ENCODE results near the gene CATSPERE. TPM values are rescaled to one million over a fixed set of nuclear protein-coding genes. Genes with fewer than 3 reads are reported as not detected.
A peak's percentile ranks its signal among the peaks of the same experiment; 100 is the strongest.

Gene CATSPERE
- total RNA-seq, 1 donor from 2014 or later, result 0.54 TPM

DNA sequence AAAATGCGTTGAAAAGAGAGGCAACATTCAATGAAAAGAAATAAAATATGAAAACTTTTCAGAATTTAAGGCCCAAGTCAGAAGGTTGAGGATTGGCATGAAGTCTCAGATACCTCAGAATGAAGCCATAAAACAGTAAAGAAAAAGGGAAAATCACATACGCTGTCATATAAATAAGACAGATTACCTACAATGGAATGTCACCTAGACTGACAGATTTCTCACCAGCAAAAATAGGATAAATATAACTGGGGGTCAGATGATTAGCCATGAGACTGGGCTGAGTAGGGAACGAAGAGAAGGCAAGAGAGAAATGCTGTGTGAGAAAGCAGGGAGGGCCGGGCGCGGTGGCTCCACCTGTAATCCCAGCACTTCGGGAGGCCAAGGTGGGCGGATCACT lies 140.3 kb downstream of the CATSPERE start:
- DNase-seq (ENCODE audit: missing footprints) (no peak), ATAC-seq (no peak)
- intact Hi-C loops (cut with DNase I), result no loop called here

DNA sequence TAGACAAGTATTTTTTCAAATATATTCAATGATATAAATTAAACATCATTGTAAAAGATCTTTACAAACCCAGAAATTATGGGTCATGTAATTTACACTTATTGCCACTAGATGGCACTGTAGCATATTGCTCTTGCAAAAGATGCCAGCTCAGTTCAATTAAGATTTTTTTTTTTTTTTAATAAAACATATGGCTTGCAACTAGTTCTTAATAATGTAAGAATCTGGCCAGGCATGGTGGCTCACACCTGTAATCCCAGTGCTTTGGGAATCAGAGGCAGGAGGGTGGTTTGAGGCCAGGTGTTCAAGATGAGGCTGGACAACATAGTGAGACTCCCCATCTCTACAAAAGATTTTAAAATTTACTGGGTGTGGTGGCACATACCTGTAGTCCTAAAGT lies 142.4 kb downstream of the CATSPERE start:
- DNase-seq (ENCODE audit: missing footprints) (no peak), ATAC-seq (no peak)
- intact Hi-C loops (cut with DNase I), result loop anchor here (1.0 kb wide), 1 partner anchor 193 kb away; no protein-coding TSS in a partner anchor

DNA sequence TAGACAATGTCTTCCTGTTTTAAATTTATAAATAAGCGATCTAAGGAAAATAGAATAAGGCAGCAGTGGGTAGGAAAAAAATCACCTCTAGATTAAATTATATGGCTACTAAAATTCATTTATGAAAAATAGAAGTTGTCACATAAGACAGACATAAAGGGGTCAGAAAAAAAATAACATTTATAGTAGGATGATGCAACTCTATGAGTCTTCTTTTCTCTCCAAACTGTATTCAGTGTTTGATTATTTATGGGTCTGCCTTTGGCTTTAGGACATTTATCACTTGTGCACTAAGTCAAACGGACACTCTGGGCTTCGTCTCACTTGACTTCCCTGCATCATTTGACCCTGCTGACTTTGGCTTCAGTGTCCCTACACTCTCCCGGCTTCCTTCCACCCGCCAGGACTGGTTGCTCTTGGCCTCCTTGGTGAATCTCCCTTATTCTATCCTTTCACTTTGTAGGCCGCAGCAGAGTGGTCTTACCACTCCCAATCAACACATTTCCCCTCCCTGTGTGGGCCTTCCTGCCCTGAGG lies 144.8 kb downstream of the CATSPERE start:
- intact Hi-C loops (cut with DNase I), result loop anchor here (5.0 kb wide), 1 partner anchor 436 kb away; no protein-coding TSS in a partner anchor
- ATAC-seq, result no peak
- DNase-seq (ENCODE audit: missing footprints), result no peak

DNA sequence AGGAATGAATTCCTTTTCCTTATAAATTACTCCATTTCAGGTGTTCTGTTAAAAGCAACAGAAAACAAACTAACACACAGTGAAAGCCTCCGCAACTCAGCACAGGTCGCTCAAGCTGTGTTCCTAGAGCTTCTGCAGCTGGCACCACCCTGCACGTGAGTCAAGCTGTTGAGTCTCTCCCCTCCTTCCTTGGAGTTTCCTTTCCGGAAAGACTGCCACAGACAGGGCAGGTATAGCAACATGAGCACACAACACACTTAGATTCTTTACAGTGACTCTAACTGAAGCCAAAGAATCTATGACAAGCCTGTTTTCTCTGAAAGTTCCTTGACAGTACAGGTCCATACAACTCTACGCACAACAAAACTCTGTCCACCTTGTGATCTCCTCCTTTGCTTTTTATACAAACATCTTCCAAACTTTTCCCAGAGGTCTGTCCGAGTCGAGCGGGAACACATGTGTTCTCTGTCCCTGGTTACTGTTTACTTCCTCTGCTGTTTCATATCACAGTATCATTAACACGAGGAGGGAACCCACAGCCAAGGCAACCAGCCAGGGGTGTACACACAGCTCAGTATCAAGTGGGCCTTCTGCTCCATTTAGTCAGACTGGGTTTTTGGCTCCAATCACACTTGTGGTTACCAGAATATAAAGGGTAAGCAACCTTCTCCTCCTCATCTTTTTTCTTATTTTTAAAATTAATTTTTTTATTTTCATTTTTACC lies 153.2 kb downstream of the CATSPERE start:
- intact Hi-C loops (cut with DNase I), result no loop called here
- ATAC-seq, result peak; percentile 42
- no peak for DNase-seq (ENCODE audit: missing footprints)

DNA sequence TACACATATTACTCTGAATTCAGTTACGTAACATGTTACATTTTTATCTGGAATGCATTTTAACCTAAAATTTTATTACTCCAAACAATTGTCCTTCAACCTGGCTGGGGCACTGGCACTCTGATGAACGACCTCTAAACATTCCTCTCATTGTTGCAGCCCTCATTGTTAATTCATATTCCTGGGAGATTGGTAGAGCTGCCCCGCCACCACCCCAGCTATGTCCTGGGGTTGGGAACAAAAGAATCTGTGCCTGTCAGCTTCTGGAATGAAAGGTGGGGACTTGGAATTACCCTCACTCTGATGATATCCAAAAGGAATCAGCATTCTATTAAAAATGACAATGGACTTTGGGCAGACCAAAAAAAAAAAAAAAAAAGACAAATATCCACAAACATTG lies 153.8 kb downstream of the CATSPERE start:
- intact Hi-C loops (cut with DNase I), result no loop called here

DNA sequence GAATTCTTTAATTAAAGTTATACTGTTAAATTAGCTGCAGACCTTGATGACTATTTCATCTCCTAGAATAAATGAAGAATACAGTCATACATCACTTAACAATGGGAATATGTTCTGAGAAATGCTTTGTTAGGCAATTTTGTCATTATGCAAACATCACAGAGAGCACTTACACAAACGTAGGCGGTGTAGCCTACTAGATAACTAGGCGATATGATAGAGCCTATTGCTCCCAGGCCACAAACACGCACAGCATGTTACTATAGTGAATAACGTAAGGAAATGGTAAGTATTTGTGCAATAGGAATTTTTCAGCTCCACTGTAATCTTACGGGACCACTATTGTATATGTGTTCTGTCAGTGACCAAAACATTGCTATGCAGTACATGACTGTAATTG lies 154.2 kb downstream of the CATSPERE start:
- intact Hi-C loops (cut with DNase I), result no loop called here
- no peak for DNase-seq (ENCODE audit: missing footprints)
- ATAC-seq, result no peak

More for the DNA sequence above, 153.8 kb downstream of the CATSPERE start:
- ATAC-seq (no peak), DNase-seq (ENCODE audit: missing footprints) (no peak)

DNA sequence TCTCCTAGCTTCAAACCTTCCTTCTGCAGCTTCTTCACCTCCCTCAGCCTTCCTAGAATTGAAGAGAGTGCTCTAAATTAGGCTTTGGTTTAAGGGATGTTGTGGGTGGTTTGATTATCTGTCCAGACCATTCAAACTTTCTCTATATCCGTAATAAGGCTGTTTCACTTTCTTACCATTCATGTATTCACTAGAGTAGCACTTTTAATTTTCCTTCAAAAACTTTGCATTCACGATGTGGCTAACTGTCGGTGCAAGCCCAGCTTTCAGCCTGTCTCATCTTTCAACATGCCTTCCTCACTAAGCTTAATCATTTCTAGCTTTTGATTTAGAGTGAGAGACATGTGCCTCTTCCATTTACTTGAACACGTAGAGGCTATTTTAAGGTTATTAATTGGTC lies 165.6 kb downstream of the CATSPERE start:
- no peak for DNase-seq (ENCODE audit: missing footprints)
- intact Hi-C loops (cut with DNase I), result no loop called here

DNA sequence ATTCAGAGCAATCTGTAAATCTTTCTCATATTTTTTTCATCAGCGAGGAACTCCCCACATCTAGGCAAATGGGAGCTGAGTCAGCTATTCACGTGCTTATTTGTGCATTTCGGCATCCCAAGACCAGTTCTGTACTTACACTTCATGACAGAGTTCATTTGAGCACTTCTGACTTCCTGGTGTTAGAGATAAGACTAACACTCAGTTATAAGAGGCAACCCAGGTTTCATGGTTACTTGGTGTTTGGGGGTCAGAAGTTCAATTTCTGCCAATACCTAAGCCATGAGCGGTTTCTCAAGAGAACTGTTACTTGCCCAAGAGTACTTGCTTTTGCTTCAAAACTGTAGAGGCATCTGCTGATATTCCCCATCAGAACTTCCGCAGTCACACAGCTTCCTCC lies 167.7 kb downstream of the CATSPERE start:
- ATAC-seq, result no peak
- no peak for DNase-seq (ENCODE audit: missing footprints)
- intact Hi-C loops (cut with DNase I), result no loop called here

More for the DNA sequence above, 165.6 kb downstream of the CATSPERE start:
- ATAC-seq, result no peak

DNA sequence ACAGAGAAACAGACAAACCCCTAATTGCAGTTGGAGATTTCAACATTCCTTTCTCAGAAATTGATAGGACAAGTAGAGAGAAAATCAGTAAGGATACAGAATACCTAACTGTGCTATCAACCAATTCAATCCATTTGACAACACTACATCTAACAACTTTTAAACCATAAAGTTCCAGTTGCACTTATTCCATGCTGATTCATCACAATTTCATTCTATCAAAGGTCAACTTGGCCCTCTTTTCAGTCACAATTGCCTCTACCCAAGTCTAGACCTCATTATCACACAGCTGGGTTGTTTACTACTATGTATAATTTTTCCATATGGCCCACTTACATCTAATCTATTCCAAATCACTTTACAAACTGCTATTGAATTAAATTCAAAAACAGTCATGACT lies 172.1 kb downstream of the CATSPERE start:
- DNase-seq (ENCODE audit: missing footprints) (no peak), ATAC-seq (no peak)
- intact Hi-C loops (cut with DNase I), result no loop called here

DNA sequence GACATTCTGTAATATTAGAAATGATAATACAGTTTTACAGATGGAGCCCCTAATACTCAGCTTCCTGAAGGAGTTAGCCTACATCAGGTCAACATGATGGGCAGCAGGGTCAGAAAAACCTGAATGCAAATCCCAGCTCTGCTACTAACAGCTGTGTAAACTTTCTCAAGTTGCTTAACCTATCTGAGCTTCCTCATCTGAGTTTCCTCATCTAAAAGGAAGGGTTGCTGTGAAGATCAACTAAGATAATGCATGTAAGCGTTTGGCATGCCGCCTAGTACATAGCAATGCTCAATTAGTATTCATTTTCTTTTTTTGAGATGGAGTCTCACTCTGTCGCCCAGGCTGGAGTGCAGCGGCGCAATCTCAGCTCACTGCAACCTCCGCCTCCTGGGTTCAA lies 173.5 kb downstream of the CATSPERE start:
- no peak for ATAC-seq
- intact Hi-C loops (cut with DNase I), result no loop called here

DNA sequence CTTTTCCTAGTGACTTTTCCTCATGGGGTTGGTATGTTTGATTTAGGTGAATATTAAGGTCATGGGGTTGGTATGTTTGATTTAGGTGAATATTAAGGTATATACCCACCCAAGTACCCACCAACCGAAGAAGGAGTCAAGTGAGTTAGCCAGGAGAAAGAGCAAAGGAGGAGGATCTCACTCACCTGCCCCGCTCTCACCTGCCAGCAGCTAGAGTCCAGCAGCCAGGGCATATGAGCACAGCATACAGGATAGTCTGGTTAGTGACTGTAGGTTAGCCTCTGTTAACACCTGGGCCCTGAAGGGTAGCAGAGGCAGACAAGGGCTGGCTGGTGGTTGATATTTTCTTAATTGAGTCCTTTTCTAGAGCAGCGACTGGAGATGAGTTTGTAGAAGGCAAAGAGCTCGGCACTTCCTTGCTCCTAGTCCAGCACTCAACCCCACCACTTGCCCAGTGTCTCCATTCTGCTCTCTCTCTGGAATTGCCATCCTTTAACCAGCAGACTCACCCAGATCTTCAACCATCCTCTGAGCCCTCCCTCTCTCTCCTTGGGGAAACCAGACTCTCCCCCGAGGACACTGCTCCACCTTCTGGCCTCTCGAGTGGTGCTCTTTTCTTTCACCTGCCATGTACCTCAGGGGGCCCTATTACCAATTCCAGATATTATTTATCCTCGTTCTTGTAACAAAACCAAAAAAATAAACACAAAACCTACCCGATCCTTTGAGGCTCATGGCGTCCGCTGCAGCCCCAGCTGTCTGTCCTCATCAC lies 175.6 kb downstream of the CATSPERE start:
- ATAC-seq (no peak), DNase-seq (ENCODE audit: missing footprints) (no peak)
- intact Hi-C loops (cut with DNase I), result no loop called here

More for the DNA sequence above, 173.5 kb downstream of the CATSPERE start:
- no peak for DNase-seq (ENCODE audit: missing footprints)

DNA sequence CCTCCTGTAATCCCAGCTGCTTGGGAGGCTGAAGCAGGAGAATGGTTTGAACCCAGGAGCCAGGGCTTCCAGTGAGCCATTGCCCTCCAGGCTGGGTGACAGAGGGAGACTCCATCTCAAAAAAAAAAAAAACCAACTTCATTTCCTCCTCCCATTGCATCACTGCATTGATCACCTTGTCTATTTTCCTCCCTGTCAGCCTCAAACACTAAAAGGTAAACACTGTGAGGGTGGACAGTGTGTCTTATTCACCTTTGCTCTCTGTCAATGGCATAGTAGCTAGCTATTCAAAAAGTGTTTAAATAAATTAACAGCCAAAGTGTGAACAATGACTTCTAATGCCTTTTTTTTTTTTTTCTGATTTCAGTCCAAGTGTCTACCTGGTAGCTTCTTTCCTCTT lies 178.5 kb downstream of the CATSPERE start:
- ATAC-seq (no peak), DNase-seq (ENCODE audit: missing footprints) (no peak)
- intact Hi-C loops (cut with DNase I), result no loop called here

DNA sequence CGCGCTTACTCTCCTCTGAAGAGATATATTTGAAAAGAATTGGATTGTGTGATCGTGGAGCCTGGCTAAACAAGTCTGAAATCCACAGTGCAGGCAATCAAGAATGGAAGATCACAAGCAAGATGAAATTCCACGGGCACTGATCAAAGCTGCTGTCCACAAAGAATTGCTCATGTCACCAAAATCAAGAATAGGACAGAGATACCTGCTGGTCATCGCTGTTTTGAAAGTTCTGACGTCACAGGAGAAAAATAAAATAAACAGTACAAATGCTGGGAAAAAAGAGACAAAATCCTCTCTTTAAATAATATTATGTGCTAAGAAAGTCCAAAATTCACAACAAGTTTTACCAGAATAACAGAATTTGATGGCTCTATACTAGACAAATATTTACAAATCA lies 179.8 kb downstream of the CATSPERE start:
- intact Hi-C loops (cut with DNase I), result no loop called here
- no peak for ATAC-seq
- DNase-seq (ENCODE audit: missing footprints), result no peak

DNA sequence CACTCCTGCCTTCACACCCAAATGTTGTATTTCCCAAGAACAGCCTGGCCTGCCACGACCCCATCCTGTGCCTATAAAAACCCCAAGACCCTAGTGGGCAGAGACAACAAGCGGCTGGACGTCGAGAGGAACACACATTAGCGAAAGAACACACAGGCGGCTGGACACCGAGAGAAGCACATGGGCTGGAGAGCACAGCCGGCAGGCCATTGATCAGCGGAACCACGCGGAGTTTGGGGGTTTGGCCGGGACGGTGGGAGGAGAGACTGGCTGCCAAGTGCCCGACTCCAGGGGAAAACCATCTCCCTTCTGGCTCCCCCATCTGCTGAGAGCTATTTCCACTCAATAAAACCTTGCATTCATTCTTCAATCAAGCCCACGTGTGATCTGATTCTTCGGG lies 181.5 kb downstream of the CATSPERE start:
- intact Hi-C loops (cut with DNase I), result no loop called here

DNA sequence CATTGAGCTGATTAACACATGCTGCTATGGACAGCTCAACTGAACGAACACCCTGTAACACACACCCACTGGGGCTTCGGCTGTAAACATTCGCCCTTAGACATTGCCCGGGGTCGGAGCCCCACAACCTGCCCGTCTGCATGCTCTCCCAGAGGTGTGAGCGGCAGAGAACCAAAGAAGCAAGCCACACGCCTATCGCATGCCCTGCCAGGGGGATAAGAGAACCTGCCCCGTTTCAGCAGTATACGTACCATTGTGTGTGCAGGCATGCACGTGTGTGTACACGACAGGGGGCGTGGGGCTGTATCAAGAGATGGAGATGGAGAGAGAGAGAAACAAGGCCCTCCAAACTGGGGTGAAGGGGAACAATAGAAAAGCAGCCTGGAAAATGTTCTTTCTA lies 181.9 kb downstream of the CATSPERE start:
- intact Hi-C loops (cut with DNase I), result no loop called here
- no peak for ATAC-seq

More for the DNA sequence above, 181.5 kb downstream of the CATSPERE start:
- no peak for ATAC-seq
- DNase-seq (ENCODE audit: missing footprints), result no peak

DNA sequence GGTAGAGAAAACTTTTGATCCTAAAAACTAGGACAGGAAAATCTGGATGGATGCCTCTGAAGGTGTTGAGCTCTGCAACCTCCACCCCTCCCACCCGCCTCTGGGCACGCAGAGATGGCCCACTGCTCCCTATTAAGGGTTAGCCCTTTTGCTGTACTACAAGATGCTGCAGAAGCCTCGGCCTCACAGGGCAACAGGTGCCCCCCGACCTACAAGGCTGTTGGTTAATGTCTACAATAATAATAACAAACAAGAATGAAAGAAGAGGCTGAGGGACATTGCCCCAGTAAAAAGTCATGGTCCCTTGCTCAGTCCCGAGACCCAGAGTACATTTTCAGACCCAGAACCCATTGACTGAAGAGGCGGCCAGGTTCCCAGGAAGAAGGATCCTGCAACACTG lies 184.3 kb downstream of the CATSPERE start:
- no peak for DNase-seq (ENCODE audit: missing footprints)
- intact Hi-C loops (cut with DNase I), result no loop called here
- no peak for ATAC-seq

More for the DNA sequence above, 181.9 kb downstream of the CATSPERE start:
- DNase-seq (ENCODE audit: missing footprints), result no peak

DNA sequence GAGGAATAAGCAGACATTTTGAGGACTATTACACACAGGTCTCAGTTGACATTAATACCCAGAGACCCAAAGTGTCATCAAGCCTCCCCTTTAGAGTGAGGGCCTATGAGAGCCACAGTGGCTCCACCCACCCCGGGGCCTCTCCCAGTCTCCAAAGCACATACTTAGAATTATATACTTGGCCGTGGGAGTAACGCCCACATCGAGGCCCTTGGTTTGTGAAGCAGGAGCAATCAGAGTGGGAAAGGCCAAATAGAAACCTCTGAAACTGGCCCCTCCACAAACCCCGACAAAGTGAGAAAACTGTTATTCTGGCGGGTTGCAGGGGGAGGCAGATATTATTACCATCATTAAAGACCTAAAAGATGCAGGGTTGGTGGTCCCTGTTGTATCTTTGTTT lies 184.8 kb downstream of the CATSPERE start:
- DNase-seq (ENCODE audit: missing footprints), result no peak
- intact Hi-C loops (cut with DNase I), result no loop called here
- no peak for ATAC-seq

DNA sequence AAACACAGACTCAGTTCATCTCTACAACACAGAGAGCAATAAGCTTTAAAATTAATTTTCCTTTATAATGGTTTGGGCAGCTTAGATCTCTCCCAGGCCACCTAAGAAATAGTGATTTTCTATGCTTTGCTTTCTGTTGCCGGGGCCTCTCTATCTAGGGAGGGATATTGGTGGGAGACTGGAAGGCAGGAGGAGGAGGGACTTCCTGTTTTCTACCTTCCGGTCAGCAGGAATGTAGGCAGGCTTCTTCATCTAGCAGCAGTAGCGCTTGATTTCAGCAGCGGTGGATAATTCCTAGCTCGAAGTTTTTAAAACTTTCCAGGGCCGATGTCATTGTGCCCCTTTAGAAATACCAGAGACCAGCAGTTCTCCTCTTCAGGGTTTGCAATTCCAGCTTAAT lies 186.7 kb downstream of the CATSPERE start:
- ATAC-seq, result no peak
- intact Hi-C loops (cut with DNase I), result no loop called here
- no peak for DNase-seq (ENCODE audit: missing footprints)

DNA sequence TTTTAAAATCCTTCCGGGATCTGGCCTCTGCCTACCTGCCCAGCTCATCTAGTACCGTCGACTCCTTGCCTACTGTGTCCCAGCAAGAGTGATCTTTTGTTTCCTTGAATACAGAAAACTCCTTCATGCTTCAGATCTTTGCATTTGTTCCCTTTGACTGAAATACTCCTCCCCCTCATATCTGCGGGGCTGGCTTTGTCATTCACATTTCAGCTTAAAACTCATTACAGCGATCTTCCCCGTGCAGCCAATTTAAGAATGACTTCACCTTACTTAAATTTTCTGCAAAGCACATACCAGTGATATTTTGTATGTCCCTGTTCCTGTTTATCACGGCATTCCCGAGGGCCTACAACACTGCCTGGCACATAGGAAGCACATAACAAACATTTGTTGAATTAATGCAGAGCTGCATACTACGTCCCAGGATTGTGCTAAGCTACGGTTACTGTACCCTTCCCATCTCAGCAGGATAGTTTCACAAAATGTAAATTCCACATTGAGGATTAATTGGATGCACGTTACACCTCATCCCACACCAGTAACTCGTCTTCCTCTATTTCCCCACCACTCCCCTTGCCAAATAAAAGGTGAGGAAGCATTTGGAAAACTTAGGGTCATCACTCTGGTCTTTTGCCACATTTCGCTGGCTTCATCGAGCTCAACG lies 191.0 kb downstream of the CATSPERE start:
- DNase-seq (ENCODE audit: missing footprints), result no peak
- no peak for ATAC-seq
- intact Hi-C loops (cut with DNase I), result loop anchor here (2.0 to 10.0 kb wide), 3 partner anchors 145 to 211 kb away; partner anchors contain the start of gene ADSS2

All from Right ventricle myocardium inferior (tissue), 1 donor.